SK-N-SH (cell line): Measurements from ENCODE around the gene ZNF219. TPM values are rescaled to one million over a fixed set of nuclear protein-coding genes. Genes with fewer than 3 reads are reported as not detected.

ENCODE experiments used
- CTCF ChIA-PET: fragments of 300-600, 350-600 bp; formaldehyde crosslinking; extraction: SDS; loops from one replicate; lab custom pipeline; 2021; lab: Yijun Ruan, JAX
- POLR2A ChIA-PET: fragments of 350-600 bp; sonication (Branson Sonifier 250); formaldehyde crosslinking; extraction: SDS; loops from one replicate; lab custom pipeline; 2020; ENCODE audit warnings: antibody characterized with exemption, inconsistent platforms; lab: Yijun Ruan, JAX
- DNase-seq: peaks from one replicate; pipeline ENCODE4 v3.0.0; 2012
- H2AFZ ChIP-seq: fragments of 200-600 bp; sonication (generic); 2 replicates; pipeline ENCODE4 v1.8.1; 2016; ENCODE audit warnings: antibody characterized with exemption, mild to moderate bottlenecking, low read depth
- H3F3A ChIP-seq: fragments of 200-600 bp; sonication (generic); replicated peaks from 2 replicates; pipeline ENCODE3; 2016; ENCODE audit warnings: antibody characterized with exemption, mild to moderate bottlenecking; ENCODE audit not compliant: insufficient read depth
- H3K27ac ChIP-seq, 2 experiments: fragments of 200-500 bp in 1 of 2; fragments of 200-600 bp in 1 of 2; sonication (Bioruptor generic) in 1 of 2; sonication (generic), shearing (Covaris generic) in 1 of 2; 2 replicates each; pipeline versions ENCODE4 v1.5.1 to v1.6.1; 2014 to 2016; ENCODE audit warnings: low read depth in 2 of 2, inconsistent platforms in 1 of 2, low read length in 1 of 2, mild to moderate bottlenecking in 1 of 2, mixed read lengths in 1 of 2
- H3K27me3 ChIP-seq: fragments of 200-600 bp; sonication (generic), shearing (Covaris generic); 2 replicates; pipeline ENCODE4 v1.6.1; 2016; ENCODE audit warnings: mixed run types; ENCODE audit not compliant: insufficient read depth
- H3K36me3 ChIP-seq, 2 experiments: fragments of 200-500 bp in 1 of 2; fragments of 200-600 bp in 1 of 2; sonication (Bioruptor generic) in 1 of 2; sonication (generic) in 1 of 2; replicated peaks in 1 of 2; 2 replicates each; pipeline versions ENCODE3 to v1.5.1; 2014 to 2016; ENCODE audit warnings: low read length in 1 of 2, mild to moderate bottlenecking in 1 of 2; ENCODE audit not compliant: insufficient read depth in 2 of 2, control insufficient read depth in 1 of 2
- H3K4me1 ChIP-seq, 2 experiments: fragments of 200-500 bp in 1 of 2; fragments of 200-600 bp in 1 of 2; sonication (Bioruptor generic) in 1 of 2; sonication (generic), shearing (Covaris generic) in 1 of 2; 2 replicates each; pipeline versions ENCODE4 v1.5.1 to v1.6.1; 2014 to 2016; ENCODE audit warnings: low read depth in 1 of 2, low read length in 1 of 2, mixed run types in 1 of 2; ENCODE audit not compliant: insufficient read depth in 2 of 2, control insufficient read depth in 1 of 2
- H3K4me2 ChIP-seq: fragments of 200-600 bp; sonication (generic), shearing (Covaris generic); 2 replicates; pipeline ENCODE4 v1.6.1; 2017; ENCODE audit warnings: mixed run types
- H3K4me3 ChIP-seq, 2 experiments: fragments of 200-500 bp in 1 of 2; fragments of 200-600 bp in 1 of 2; sonication (Bioruptor generic) in 1 of 2; sonication (generic), shearing (Covaris generic) in 1 of 2; 2 replicates each; pipeline versions ENCODE4 v1.5.1 to v1.8.1; 2014 to 2016; ENCODE audit warnings: low read depth in 2 of 2, inconsistent platforms in 1 of 2, low read length in 1 of 2, mild to moderate bottlenecking in 1 of 2, mixed read lengths in 1 of 2, moderate library complexity in 1 of 2
- H3K79me2 ChIP-seq: fragments of 200-600 bp; sonication (generic); 2 replicates; pipeline ENCODE4 v1.8.1; 2017; ENCODE audit warnings: mild to moderate bottlenecking; ENCODE audit not compliant: insufficient read depth
- H3K9ac ChIP-seq: fragments of 200-600 bp; sonication (generic); 2 replicates; pipeline ENCODE4 v1.6.1; 2017; ENCODE audit warnings: mixed run types
- H3K9me2 ChIP-seq: fragments of 200-600 bp; sonication (generic); 2 replicates; pipeline ENCODE4 v1.6.1; 2017; ENCODE audit warnings: mixed run types
- H3K9me3 ChIP-seq: fragments of 200-600 bp; sonication (generic); 2 replicates; pipeline ENCODE4 v1.6.1; 2017; ENCODE audit warnings: mixed run types, mild to moderate bottlenecking, moderate library complexity
- H4K20me1 ChIP-seq: fragments of 200-600 bp; sonication (generic); 2 replicates; pipeline ENCODE4 v1.6.1; 2017; ENCODE audit warnings: mild to moderate bottlenecking, mixed run types; ENCODE audit not compliant: insufficient read depth
- EZH2phosphoT487 ChIP-seq: fragments of 200-600 bp; sonication (generic); IDR thresholded peaks from 2 replicates; pipeline ENCODE4 v1.6.1; 2017; ENCODE audit warnings: low read depth, mixed run types, mild to moderate bottlenecking, antibody characterized with exemption, moderate library complexity, borderline replicate concordance
- FOSL2 ChIP-seq: IDR thresholded peaks from 2 replicates; pipeline ENCODE4 v1.4.0; 2012; ENCODE audit warnings: low read depth, mild to moderate bottlenecking, moderate library complexity, borderline replicate concordance
- FOXM1 ChIP-seq: IDR thresholded peaks from 2 replicates; pipeline ENCODE4 v1.4.0; 2012; ENCODE audit warnings: low read depth, mild to moderate bottlenecking
- GABPA ChIP-seq: IDR thresholded peaks from 2 replicates; pipeline ENCODE4 v1.4.0; 2012; ENCODE audit warnings: low read depth, mild to moderate bottlenecking
- MEF2A ChIP-seq: IDR thresholded peaks from 2 replicates; pipeline ENCODE4 v1.4.0; 2012; ENCODE audit warnings: low read depth, borderline replicate concordance
- NRF1 ChIP-seq: IDR thresholded peaks from 2 replicates; pipeline ENCODE4 v1.6.1; 2012; ENCODE audit warnings: low read depth, mild to moderate bottlenecking, low read length
- RCOR1 ChIP-seq: fragments of 150-350 bp; IDR thresholded peaks from 2 replicates; pipeline ENCODE4 v1.6.1; 2017; ENCODE audit warnings: antibody characterized with exemption, low read length
- RXRA ChIP-seq: IDR thresholded peaks from 2 replicates; pipeline ENCODE4 v1.4.0; 2012; ENCODE audit warnings: low read depth, mild to moderate bottlenecking, borderline replicate concordance
- SIN3A ChIP-seq: IDR thresholded peaks from 2 replicates; pipeline ENCODE4 v1.6.1; 2012; ENCODE audit warnings: low read depth, mild to moderate bottlenecking, low read length, moderate library complexity, borderline replicate concordance
- TAF1 ChIP-seq: IDR thresholded peaks from 2 replicates; pipeline ENCODE4 v1.6.1; 2012; ENCODE audit warnings: low read depth, mild to moderate bottlenecking, low read length, moderate library complexity, borderline replicate concordance
- TCF12 ChIP-seq: IDR thresholded peaks from 2 replicates; pipeline ENCODE4 v1.4.0; 2012
- TEAD4 ChIP-seq: IDR thresholded peaks from 2 replicates; pipeline ENCODE4 v1.4.0; 2012; ENCODE audit warnings: mild to moderate bottlenecking, borderline replicate concordance; ENCODE audit not compliant: insufficient read depth
- WGBS: methylation state at CpG from one replicate; pipeline ENCODE4 v1.1.6; 2017; ENCODE audit warnings: low lambda C conversion rate; 5-methylcytosine and 5-hydroxymethylcytosine counted together
- polyA plus RNA-seq, 3 experiments: library from polyadenylated mRNA; depleted of rRNA; stranded (reverse); fragments of >200 nt; gene quantifications; 2 replicates each; pipeline ENCODE4 v1.2.3, GENCODE V29; 2012
- TF ChIP-seq, protein P1 (sequence below): IDR thresholded peaks from 2 replicates; pipeline ENCODE4 v1.6.1; 2012; ENCODE audit warnings: mild to moderate bottlenecking, low read depth, low read length, moderate library complexity
- TF ChIP-seq, protein P2 (sequence below): IDR thresholded peaks from 2 replicates; pipeline ENCODE4 v1.4.0; 2012; ENCODE audit warnings: low read depth, borderline replicate concordance
- TF ChIP-seq, protein P3 (sequence below): IDR thresholded peaks from 2 replicates; pipeline ENCODE4 v1.4.0; 2012; ENCODE audit warnings: low read depth, borderline replicate concordance
- TF ChIP-seq, protein P4 (sequence below): IDR thresholded peaks from 2 replicates; pipeline ENCODE4; 2012

Gene ZNF219
- polyA plus RNA-seq, 1 of the 3 experiments (the other 2 are of a cell fraction), result 24.1 TPM

DNA sequence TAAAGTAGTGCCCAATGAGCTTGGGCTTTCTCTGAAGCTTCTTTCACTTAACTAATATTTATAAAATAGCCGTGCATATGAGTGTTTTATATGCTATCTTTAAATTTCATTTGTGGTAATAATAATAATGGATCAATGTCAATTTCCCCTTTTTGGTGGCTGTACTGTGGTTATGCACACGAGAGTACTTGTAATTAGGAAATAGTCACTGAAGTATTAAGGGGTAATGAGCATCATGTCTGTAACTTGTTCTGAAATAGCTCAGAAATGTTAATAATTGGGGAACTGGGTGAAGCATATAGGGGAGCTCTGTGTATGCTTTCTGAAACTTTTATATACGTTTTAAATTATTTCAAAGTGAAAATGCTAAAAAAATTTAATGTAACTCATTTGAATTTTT is 47.9 kb downstream of the ZNF219 start:
- Histone ChIP-seq H3K9me2 (no peaks in the 10 kb centered on the region), H3K9me3 (no peaks in the 10 kb centered on the region), H3K27me3 (no peaks in the 10 kb centered on the region), H2AFZ (no peak overlapping the region), H3K79me2 (no peaks in the 10 kb centered on the region), H3K9ac (no peak overlapping the region), H3K36me3 (no peaks in the 10 kb centered on the region), H3K4me1 (no peaks in the 10 kb centered on the region), H4K20me1 (no peaks in the 10 kb centered on the region), H3F3A (peaks cover 9% of the 10 kb centered on the region), H3K4me2 (no peak overlapping the region), H3K4me3 (no peak overlapping the region), H3K27ac (no peak overlapping the region)
- ChIA-PET CTCF (interaction anchor here (0.7 to 2.9 kb wide), 4 partner anchors 10 to 79 kb away, joined by 3 to 13 read pairs (median 10); no protein-coding TSS in a partner anchor), POLR2A (no interaction called here)
- TF ChIP-seq TAF1, result no peak
- TF ChIP-seq, protein P1, sequence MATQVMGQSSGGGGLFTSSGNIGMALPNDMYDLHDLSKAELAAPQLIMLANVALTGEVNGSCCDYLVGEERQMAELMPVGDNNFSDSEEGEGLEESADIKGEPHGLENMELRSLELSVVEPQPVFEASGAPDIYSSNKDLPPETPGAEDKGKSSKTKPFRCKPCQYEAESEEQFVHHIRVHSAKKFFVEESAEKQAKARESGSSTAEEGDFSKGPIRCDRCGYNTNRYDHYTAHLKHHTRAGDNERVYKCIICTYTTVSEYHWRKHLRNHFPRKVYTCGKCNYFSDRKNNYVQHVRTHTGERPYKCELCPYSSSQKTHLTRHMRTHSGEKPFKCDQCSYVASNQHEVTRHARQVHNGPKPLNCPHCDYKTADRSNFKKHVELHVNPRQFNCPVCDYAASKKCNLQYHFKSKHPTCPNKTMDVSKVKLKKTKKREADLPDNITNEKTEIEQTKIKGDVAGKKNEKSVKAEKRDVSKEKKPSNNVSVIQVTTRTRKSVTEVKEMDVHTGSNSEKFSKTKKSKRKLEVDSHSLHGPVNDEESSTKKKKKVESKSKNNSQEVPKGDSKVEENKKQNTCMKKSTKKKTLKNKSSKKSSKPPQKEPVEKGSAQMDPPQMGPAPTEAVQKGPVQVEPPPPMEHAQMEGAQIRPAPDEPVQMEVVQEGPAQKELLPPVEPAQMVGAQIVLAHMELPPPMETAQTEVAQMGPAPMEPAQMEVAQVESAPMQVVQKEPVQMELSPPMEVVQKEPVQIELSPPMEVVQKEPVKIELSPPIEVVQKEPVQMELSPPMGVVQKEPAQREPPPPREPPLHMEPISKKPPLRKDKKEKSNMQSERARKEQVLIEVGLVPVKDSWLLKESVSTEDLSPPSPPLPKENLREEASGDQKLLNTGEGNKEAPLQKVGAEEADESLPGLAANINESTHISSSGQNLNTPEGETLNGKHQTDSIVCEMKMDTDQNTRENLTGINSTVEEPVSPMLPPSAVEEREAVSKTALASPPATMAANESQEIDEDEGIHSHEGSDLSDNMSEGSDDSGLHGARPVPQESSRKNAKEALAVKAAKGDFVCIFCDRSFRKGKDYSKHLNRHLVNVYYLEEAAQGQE, result no peak
- no peak for TF ChIP-seq NRF1
- TF ChIP-seq, protein P2, sequence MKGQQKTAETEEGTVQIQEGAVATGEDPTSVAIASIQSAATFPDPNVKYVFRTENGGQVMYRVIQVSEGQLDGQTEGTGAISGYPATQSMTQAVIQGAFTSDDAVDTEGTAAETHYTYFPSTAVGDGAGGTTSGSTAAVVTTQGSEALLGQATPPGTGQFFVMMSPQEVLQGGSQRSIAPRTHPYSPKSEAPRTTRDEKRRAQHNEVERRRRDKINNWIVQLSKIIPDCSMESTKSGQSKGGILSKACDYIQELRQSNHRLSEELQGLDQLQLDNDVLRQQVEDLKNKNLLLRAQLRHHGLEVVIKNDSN, result no peak
- TF ChIP-seq, protein P3, sequence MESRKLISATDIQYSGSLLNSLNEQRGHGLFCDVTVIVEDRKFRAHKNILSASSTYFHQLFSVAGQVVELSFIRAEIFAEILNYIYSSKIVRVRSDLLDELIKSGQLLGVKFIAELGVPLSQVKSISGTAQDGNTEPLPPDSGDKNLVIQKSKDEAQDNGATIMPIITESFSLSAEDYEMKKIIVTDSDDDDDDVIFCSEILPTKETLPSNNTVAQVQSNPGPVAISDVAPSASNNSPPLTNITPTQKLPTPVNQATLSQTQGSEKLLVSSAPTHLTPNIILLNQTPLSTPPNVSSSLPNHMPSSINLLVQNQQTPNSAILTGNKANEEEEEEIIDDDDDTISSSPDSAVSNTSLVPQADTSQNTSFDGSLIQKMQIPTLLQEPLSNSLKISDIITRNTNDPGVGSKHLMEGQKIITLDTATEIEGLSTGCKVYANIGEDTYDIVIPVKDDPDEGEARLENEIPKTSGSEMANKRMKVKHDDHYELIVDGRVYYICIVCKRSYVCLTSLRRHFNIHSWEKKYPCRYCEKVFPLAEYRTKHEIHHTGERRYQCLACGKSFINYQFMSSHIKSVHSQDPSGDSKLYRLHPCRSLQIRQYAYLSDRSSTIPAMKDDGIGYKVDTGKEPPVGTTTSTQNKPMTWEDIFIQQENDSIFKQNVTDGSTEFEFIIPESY, result no peak
- TF ChIP-seq TEAD4, result no peak
- TF ChIP-seq FOSL2, result no peak
- TF ChIP-seq SIN3A, result no peak
- TF ChIP-seq RCOR1, result no peak
- TF ChIP-seq MEF2A, result no peak
- no peak for TF ChIP-seq RXRA
- 56% methylated on average over 3 of the region's 3 CpGs for WGBS
- DNase-seq, result no peak

DNA sequence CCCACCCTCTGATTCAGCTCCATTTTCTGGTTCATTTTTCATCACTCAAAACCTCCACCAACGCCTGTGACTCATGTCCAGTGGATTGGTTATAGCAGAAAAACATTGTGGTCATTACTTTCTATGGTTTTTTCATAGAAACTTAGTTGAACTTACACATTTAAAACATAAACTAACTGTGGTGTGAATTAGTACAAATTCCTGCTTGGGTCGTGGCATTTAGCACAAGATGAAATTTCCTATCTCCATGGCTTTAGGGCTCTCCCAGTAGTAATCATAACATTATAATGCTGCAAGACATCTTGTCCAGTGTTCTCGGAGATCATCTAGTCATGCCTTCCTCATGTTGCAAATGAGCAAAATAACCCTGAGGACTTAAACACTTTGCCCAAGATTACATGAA is 49.2 kb downstream of the ZNF219 start:
- Histone ChIP-seq H4K20me1 (no peaks in the 10 kb centered on the region), H3K27ac (no peak overlapping the region), H3K4me1 (peaks cover 0 to 4% of the 10 kb centered on the region in 2 experiments; a peak in 1 of 4 replicates), H3K9me2 (no peaks in the 10 kb centered on the region), H3K9ac (no peak overlapping the region), H3K9me3 (no peaks in the 10 kb centered on the region), H3K36me3 (no peaks in the 10 kb centered on the region), H2AFZ (no peak overlapping the region; the same call in 1 of the 2 replicates), H3K4me2 (no peak overlapping the region), H3K27me3 (no peaks in the 10 kb centered on the region), H3K4me3 (no peak overlapping the region), H3F3A (peaks cover 9% of the 10 kb centered on the region), H3K79me2 (no peaks in the 10 kb centered on the region)
- no peak for DNase-seq
- POLR2A ChIA-PET, result no interaction called here
- 57% methylated on average over 3 of the region's 3 CpGs for WGBS
- CTCF ChIA-PET, result interaction anchor here (1.6 to 3.0 kb wide), 4 partner anchors 9 to 34 kb away, joined by 7 to 14 read pairs (median 10); no protein-coding TSS in a partner anchor
- TF ChIP-seq, protein P1, result no peak
- TF ChIP-seq RXRA, result no peak
- TF ChIP-seq TCF12, result no peak
- no peak for TF ChIP-seq RCOR1
- TF ChIP-seq GABPA, result no peak
- TF ChIP-seq, protein P4, sequence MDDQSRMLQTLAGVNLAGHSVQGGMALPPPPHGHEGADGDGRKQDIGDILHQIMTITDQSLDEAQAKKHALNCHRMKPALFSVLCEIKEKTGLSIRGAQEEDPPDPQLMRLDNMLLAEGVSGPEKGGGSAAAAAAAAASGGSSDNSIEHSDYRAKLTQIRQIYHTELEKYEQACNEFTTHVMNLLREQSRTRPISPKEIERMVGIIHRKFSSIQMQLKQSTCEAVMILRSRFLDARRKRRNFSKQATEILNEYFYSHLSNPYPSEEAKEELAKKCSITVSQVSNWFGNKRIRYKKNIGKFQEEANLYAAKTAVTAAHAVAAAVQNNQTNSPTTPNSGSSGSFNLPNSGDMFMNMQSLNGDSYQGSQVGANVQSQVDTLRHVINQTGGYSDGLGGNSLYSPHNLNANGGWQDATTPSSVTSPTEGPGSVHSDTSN, result no peak
- no peak for TF ChIP-seq FOXM1
- no peak for TF ChIP-seq EZH2phosphoT487
